Mucosa of rectum (tissue), 2 donors: ENCODE data around the gene ST6GAL1.
"Not testable (repeated sequence)": the region's sequence is repeated elsewhere in the genome, so short reads cannot be mapped to it uniquely, and the experiment has no call there.

Experiments
- H3K27ac ChIP-seq, 2 donors: one replicate each; pipeline ENCODE4 v1.7.0; 2013; ENCODE audit warnings: inconsistent platforms in 2 of 2, low read depth in 2 of 2, low read length in 2 of 2
- H3K27me3 ChIP-seq, 2 donors: one replicate each; pipeline ENCODE4 v1.7.0; 2013; ENCODE audit warnings: low read length in 2 of 2; ENCODE audit not compliant: control insufficient read depth in 2 of 2, insufficient read depth in 2 of 2
- H3K36me3 ChIP-seq, 2 donors: one replicate each; pipeline ENCODE4 v1.7.0; 2013; ENCODE audit warnings: low read length in 2 of 2; ENCODE audit not compliant: control insufficient read depth in 2 of 2, insufficient read depth in 2 of 2
- H3K4me1 ChIP-seq, 2 donors: one replicate each; pipeline ENCODE4 v1.7.0; 2013; ENCODE audit warnings: low read length in 2 of 2, mild to moderate bottlenecking in 1 of 2; ENCODE audit not compliant: control insufficient read depth in 2 of 2, insufficient read depth in 2 of 2
- H3K4me3 ChIP-seq, 2 donors: one replicate each; pipeline ENCODE4 v1.7.0; 2013; ENCODE audit warnings: low read length in 2 of 2
- H3K9ac ChIP-seq, 2 donors: one replicate each; pipeline ENCODE4 v1.7.0; 2013; ENCODE audit warnings: low read length in 2 of 2, low read depth in 1 of 2, mild to moderate bottlenecking in 1 of 2
- H3K9me3 ChIP-seq, 2 donors: one replicate each; pipeline ENCODE4 v1.7.0; 2013; ENCODE audit warnings: low read length in 2 of 2; ENCODE audit not compliant: control insufficient read depth in 2 of 2
- donor health status: healthy.
- donor health status: Normal muscosa, but diverticular disease.

The ST6GAL1 gene

GRCh38 chr3:187052427-187052826, 122.1 kb downstream of the ST6GAL1 start:
- not testable (repeated sequence) for H3K9me3 ChIP-seq, H3K4me1 ChIP-seq, H3K9ac ChIP-seq, H3K27me3 ChIP-seq, H3K4me3 ChIP-seq, H3K27ac ChIP-seq
- H3K36me3 ChIP-seq = peaks cover 6 to 26% of the 10 kb centered on the region in 2 donors

- peaks cover 9 to 32% of the 10 kb centered on the region in 2 donors for H3K36me3 ChIP-seq
- not testable (repeated sequence) for H3K27ac ChIP-seq, H3K9me3 ChIP-seq, H3K27me3 ChIP-seq, H3K4me3 ChIP-seq, H3K9ac ChIP-seq, H3K4me1 ChIP-seq
These were observed 124.1 kb downstream of the ST6GAL1 start for GRCh38 chr3:187054433-187054832.

- H3K27me3 ChIP-seq = not testable (repeated sequence)
These were observed 127.5 kb downstream of the ST6GAL1 start for GRCh38 chr3:187057803-187058202.

GRCh38 chr3:187061748-187062147, 131.4 kb downstream of the ST6GAL1 start:
- Histone ChIP-seq H3K9ac (no peak overlapping the region), H3K27me3 (no peaks in the 10 kb centered on the region), H3K9me3 (peaks cover 0 to 2% of the 10 kb centered on the region in 2 donors), H3K4me3 (no peak overlapping the region), H3K27ac (no peak overlapping the region), H3K4me1 (peaks cover 3 to 9% of the 10 kb centered on the region in 2 donors), H3K36me3 (peaks cover 10 to 27% of the 10 kb centered on the region in 2 donors)

More at GRCh38 chr3:187057803-187058202, 127.5 kb downstream of the ST6GAL1 start:
- H3K4me3 ChIP-seq, H3K9ac ChIP-seq, H3K9me3 ChIP-seq, H3K4me1 ChIP-seq, H3K27ac ChIP-seq: not testable (repeated sequence)
- H3K36me3 ChIP-seq = peaks cover 5 to 18% of the 10 kb centered on the region in 2 donors

GRCh38 chr3:187062526-187063177, 132.3 kb downstream of the ST6GAL1 start:
- Histone ChIP-seq H3K36me3 (peaks cover 10 to 21% of the 10 kb centered on the region in 2 donors), H3K4me3 (no peak overlapping the region), H3K4me1 (peaks cover 3 to 9% of the 10 kb centered on the region in 2 donors), H3K9me3 (peaks cover 0 to 2% of the 10 kb centered on the region in 2 donors), H3K27ac (no peak overlapping the region), H3K9ac (no peak overlapping the region), H3K27me3 (no peaks in the 10 kb centered on the region)

- peaks cover 3 to 9% of the 10 kb centered on the region in 2 donors for H3K4me1 ChIP-seq
- H3K27ac ChIP-seq = peak overlapping the region; percentile 26 to 76
- no peaks in the 10 kb centered on the region for H3K9me3 ChIP-seq
These were observed 133.2 kb downstream of the ST6GAL1 start for GRCh38 chr3:187063286-187064121.

GRCh38 chr3:187064210-187065115, 134.1 kb downstream of the ST6GAL1 start:
- Histone ChIP-seq H3K36me3 (peaks cover 7 to 11% of the 10 kb centered on the region in 2 donors), H3K9me3 (no peaks in the 10 kb centered on the region), H3K4me3 (no peak overlapping the region), H3K27me3 (no peaks in the 10 kb centered on the region), H3K9ac (peak overlapping the region in 1 of 2 donors; percentile 20), H3K4me1 (peaks cover 3 to 9% of the 10 kb centered on the region in 2 donors), H3K27ac (peak overlapping the region; percentile 52 to 76)

More at GRCh38 chr3:187063286-187064121, 133.2 kb downstream of the ST6GAL1 start:
- H3K9ac ChIP-seq = no peak overlapping the region
- no peaks in the 10 kb centered on the region for H3K27me3 ChIP-seq
- no peak overlapping the region for H3K4me3 ChIP-seq
- peaks cover 10 to 17% of the 10 kb centered on the region in 2 donors for H3K36me3 ChIP-seq

- Histone ChIP-seq H3K4me3 (no peak overlapping the region), H3K27me3 (no peaks in the 10 kb centered on the region), H3K9ac (no peak overlapping the region), H3K4me1 (peaks cover 3 to 9% of the 10 kb centered on the region in 2 donors), H3K36me3 (peaks cover 14 to 23% of the 10 kb centered on the region in 2 donors), H3K27ac (peak overlapping the region; percentile 40 to 76), H3K9me3 (no peaks in the 10 kb centered on the region)
These were observed 136.1 kb downstream of the ST6GAL1 start for GRCh38 chr3:187066228-187066995.

- no peak overlapping the region for H3K27ac ChIP-seq
- no peaks in the 10 kb centered on the region for H3K27me3 ChIP-seq
- H3K4me1 ChIP-seq = peaks cover 3 to 4% of the 10 kb centered on the region in 2 donors
- H3K4me3 ChIP-seq = no peak overlapping the region
- H3K9ac ChIP-seq = no peak overlapping the region
- H3K9me3 ChIP-seq = no peaks in the 10 kb centered on the region
- peaks cover 12 to 40% of the 10 kb centered on the region in 2 donors for H3K36me3 ChIP-seq
These were observed 138.5 kb downstream of the ST6GAL1 start for GRCh38 chr3:187068787-187069186.
